ENCODE results near the gene GPD1.

GPD1 gene

DNA sequence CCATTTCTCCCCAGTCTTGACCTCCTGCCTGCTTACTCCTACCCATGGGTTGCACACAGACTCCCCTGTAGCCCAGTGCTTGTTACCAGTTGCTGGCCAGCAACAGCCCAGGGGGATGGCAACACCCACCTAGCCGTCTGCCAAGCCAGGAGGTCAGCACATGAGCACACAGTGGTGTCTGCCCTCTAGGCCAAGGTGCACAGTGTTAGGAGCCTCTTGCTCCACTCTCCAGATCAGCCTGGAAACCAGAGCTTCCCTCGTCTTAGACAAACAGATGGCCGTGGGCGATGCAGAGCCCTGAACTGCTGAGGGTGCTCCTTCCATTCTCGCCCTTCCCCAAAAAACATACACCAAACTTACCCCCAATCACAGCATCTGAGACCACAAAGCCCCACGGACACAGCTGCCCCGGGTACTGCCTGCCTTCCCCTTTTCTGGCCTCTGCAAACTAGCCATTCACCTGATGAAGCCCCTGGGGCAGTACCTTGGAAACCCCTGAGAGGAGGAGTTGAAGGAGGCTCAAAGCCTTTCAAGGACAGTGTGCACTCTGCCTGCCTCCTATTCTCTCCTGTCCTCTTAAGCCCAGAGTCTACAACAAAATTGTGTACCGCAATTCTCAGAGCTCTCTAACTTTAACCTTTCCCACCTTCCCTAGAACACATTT is 1.0 kb upstream of the GPD1 start:
- no peak for DNase-seq

DNA sequence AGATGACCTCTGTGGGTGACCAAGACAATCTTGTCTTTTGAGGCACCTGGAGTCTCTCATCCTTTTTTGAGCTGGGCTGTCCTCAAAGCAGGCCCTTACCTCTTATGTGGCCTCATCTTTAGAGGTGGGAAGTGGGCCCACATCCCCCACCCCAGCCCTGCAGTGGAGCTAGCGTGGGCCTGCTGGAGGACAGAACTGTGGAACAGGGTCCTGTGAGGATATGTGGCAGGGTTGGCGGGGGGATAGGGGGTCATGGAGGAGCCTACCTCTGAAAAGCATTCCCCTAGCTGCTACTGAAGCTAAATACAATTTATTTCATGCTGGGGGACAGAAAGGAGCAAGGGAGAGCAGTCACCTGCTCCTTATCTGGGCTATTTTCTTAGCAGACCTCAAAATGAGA is 457 bp upstream of the GPD1 start:
- DNase-seq: no peak

GRCh38 chr12:50104417-50105366 is 884 bp downstream of the GPD1 start:
- no peak for DNase-seq

GRCh38 chr12:50105913-50106450 is 2.2 kb downstream of the GPD1 start:
- no peak for DNase-seq

DNA sequence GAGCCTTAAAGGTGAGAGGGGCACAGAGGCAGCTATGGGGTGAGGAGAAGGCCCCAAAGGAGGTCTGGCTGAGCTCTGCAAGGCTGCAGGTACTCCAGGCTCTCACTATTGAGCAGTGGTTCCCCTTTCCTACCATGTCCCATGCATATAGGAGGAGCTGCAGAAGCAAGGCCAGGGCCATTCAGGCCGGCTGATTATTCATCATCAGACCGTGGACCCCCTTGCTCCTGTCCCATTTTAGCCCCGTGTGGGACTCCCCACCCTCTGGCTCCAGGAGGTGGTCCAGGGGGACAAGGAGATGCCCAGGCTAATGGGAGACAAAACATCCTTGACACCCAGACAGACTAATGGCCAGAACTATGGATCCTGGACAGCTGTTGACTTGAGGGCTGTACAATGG is 3.1 kb downstream of the GPD1 start:
- DNase-seq: no peak

- no peak for DNase-seq
Measured at GRCh38 chr12:50107416-50108268, 3.8 kb downstream of the GPD1 start.

DNA sequence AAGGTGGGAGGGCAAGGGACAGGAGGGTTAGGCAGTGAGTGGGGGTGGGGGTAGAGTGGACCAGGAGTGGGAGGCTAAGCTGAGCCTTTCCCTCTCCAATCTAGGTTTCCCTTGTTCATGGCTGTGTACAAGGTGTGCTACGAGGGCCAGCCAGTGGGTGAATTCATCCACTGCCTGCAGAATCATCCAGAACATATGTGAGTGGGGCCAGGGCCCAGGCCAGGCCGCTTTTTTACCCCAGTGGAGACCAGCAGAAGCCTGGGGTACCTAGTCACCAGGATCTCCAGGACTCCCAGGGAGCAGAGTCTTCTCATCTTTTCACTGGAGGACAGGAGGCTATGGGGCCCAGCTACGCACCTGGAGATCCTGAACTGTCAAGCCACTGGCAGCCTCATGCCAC is 5.5 kb downstream of the GPD1 start:
- DNase-seq: no peak

- no peak for DNase-seq
Measured at GRCh38 chr12:50110127-50110761, 6.4 kb downstream of the GPD1 start.

DNA sequence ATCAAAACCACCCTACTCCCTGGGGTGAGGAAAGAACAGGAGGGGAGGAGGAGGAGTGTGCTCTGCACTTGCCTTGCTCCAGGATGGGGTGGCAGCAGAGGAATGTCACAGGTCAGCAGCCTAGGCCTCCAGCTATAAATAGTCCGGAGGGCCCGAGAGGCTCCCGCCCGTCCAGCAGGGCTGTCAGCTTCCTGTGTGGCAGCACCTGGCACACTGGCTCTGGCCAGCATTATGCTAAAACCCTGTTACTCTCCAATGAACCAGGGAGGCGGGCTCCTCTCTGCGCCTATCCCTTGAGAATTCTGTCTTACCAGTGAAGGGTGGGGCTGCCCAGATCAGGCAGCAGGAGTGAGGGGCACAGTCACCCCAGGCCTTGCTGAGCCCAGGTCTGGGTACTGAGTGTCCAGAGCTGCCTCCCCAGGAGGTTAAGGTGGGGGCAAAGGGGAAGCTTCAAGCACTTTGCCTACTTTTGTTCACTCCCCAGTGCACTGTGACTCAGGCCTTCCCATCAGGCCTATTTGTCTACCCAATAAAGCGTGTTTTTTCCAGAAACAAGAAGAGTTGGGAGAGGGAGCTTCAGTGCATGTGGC is 7.0 kb downstream of the GPD1 start:
- DNase-seq: no peak

GRCh38 chr12:50111395-50111692 is 7.5 kb downstream of the GPD1 start:
- DNase-seq: no peak

GRCh38 chr12:50111693-50112455 is 8.1 kb downstream of the GPD1 start, which contains the start of gene COX14:
COX14 (plus strand) TSS chr12:50112236; CDS start chr12:50120044, 7,808 bp downstream.
- DNase-seq: peak; percentile 98

DNA sequence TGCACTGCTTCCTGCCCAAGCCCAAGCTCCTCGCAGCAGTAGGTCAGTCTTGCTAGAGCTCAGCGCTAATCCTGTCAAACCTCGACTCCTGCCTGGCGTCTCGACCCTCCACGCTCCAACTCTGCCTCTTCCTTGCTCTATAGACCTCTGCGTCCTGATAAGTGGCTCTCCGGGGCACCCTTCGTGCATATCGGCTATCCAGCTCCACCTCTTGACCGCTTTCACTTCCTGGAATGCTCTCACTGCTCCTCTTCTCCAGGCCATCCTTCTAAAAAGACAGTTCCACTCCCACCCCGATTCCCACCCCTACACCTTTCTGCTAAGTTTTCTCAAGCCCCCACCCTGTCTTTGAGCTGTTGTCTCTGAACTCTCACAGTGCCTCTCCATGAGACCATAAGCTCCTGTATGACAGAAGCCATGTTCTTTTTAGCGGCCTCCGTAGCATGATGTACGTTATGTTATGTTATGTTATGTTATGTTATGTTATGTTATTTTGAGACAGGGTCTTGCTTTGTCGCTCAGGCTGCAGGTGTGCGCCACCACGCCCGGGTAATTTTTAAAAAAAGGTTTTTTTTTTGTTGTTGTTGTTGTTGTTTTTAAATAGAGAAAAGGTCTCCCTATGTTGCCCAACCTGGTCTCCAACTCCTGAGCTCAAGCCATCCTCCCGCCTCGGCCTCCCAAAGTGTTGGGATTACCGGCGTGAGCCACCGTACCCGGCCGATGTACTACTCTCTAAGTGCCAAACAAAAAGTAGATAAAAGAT is 8.8 kb downstream of the GPD1 start:
- no peak for DNase-seq

DNA sequence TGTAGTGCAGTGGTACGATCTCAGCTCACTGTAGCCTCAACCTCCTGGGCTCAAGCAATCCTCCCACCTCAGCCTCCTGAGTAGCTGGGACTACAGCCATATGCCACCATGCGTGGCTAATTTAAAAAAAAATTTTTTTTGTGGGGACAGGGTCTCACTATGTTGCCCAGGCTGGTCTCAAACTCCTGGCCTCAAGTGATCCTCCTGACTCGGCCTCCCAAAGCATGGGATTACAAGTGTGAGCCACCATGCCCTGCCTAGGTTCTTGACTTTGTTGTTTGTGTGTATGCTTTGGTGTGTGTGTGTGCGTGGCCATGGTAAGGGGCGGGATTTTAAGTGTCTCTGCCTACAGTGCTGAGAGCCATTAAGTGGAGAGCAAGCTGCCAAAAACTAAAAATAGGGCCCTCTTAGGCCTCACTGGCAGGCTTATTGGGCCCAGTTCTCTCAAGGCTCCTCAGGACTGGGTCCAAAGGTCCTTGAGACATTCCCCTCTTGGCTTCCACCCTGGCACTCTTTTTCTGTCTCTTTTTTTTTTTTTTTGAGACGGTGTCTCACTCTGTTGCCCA is 13.3 kb downstream of the GPD1 start:
- DNase-seq: no peak

DNA sequence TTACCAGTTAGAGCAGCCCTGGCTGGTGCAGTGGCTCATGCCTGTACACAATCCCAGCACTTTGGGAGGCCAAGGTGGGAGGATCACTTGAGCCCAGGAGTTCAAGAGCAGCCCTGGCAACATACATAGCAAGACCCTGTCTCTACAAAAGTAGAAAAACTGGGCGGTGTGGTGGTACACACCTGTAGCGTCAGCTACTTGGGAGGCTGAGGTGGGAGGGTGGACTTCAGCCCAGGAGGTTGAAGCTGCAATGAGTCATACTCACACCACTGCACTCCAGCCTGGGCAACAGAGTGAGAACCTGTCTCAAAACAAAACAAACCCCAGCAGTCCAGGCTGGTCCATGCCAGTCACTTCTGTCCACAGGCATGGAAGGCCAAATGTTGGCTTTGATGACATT is 15.6 kb downstream of the GPD1 start:
- DNase-seq: no peak

DNA sequence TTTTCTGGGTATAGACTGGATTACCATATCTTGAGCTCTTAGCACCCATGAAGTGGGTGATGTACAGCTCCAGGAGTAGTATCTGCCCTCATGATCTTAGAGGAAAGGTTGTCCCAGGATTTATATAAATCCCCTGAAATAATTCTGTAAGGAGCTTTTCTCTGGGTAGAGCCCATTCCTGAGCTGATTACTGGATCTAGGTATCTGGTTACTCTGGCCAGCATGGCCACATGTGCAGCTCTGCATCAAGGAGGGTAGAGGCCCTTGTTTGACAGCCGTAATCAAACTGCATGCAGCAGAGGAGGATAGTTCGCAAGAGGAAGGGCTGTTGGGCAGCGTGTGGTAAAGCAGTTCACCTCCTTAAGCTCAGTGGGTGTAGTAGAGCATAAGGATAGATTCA is 16.7 kb downstream of the GPD1 start:
- no peak for DNase-seq

GRCh38 chr12:50120953-50121352 is 17.1 kb downstream of the GPD1 start:
- DNase-seq: no peak

GRCh38 chr12:50121641-50122040 is 17.8 kb downstream of the GPD1 start:
- DNase-seq: no peak

GRCh38 chr12:50123203-50123602 is 19.4 kb downstream of the GPD1 start:
- DNase-seq: no peak

DNA sequence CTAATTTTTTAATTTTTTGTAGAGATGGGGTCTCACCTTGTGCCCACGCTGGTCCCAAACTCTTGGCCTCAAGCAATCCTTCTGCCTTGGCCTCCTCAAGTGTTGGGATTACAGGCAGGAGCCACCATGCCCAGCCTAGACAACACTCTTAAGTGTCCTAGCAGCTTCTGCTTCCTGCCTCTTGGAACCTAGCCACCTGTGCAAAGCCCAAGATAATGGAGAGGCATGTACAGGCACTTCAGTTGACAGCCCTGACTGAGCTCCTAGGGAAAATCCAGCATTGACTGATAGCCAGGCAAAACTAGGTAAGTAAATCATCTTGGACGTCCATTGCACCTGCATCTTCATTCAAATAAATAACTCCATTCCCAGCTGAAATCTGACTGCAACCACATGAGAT is 23.7 kb downstream of the GPD1 start:
- DNase-seq: no peak

DNA sequence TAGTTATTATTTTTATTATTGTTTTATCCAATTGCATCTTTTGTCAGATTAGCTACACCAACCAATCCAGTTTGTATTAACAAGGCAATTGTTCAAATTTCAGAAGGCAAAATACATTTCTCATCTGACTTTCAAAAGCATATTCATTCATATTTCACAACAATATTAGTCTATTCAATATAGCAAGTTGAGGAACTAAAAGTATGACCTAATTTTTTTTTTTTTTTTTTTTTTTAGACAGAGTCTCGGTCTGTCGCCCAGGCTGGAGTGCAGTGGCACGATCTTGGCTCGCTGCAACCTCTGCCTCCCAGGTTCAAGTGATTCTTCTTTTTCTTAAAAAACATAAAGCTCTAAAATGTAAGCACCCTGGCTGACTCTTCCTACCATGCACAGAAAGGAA is 25.5 kb downstream of the GPD1 start:
- no peak for DNase-seq

Measured in NCI-H748 treated with DMSO at 0.1 percent for 48 hours (cell line).